ENCODE results near the gene KAT14.
"Not testable (repeated sequence)": the region's sequence is repeated elsewhere in the genome, so short reads cannot be mapped to it uniquely, and the experiment has no call there.

KAT14 gene

DNA sequence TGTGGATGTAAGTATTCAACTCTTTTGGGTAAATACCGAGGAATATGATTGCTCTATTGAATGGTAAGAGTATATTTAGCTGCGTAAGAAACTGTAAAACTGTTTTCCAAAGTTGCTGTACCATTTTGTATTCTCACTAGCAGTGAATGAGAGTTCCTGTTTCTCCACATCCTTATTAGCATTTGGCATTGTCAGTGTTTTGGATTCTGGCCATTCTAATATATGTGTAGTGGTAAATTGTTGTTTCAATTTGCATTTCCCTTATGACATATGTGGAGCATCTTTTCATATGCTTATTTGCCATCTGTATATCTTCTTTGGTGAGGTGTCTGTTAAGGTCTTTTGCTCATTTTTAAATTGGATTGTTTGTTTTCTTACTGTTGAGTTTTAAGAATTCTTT, 29.3 kb upstream of the KAT14 start:
- H3K4me2 ChIP-seq (ENCODE audit: low read length) = no peak overlapping the region
- H3K27ac ChIP-seq (ENCODE audit: low read depth, low read length) = no peak overlapping the region
- TF ChIP-seq, protein P1, sequence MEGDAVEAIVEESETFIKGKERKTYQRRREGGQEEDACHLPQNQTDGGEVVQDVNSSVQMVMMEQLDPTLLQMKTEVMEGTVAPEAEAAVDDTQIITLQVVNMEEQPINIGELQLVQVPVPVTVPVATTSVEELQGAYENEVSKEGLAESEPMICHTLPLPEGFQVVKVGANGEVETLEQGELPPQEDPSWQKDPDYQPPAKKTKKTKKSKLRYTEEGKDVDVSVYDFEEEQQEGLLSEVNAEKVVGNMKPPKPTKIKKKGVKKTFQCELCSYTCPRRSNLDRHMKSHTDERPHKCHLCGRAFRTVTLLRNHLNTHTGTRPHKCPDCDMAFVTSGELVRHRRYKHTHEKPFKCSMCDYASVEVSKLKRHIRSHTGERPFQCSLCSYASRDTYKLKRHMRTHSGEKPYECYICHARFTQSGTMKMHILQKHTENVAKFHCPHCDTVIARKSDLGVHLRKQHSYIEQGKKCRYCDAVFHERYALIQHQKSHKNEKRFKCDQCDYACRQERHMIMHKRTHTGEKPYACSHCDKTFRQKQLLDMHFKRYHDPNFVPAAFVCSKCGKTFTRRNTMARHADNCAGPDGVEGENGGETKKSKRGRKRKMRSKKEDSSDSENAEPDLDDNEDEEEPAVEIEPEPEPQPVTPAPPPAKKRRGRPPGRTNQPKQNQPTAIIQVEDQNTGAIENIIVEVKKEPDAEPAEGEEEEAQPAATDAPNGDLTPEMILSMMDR (IDR thresholded peaks at IDR 0.05; ENCODE audit: low read depth, low read length, poor library complexity, severe bottlenecking) = no peak
- no peak for TF ChIP-seq EZH2phosphoT487 (IDR thresholded peaks at IDR 0.05; ENCODE audit: borderline replicate concordance, low read length)
- H3K4me1 ChIP-seq (ENCODE audit: control insufficient read depth, low read length) = no peaks in the 10 kb centered on the region
- H3F3A ChIP-seq (ENCODE audit: control insufficient read depth, insufficient read depth) = no peaks in the 10 kb centered on the region
- H3K27me3 ChIP-seq (ENCODE audit: control insufficient read depth, low read length) = peaks cover 4% of the 10 kb centered on the region
- no peaks in the 10 kb centered on the region for H3K9me2 ChIP-seq (replicated peaks; ENCODE audit: control insufficient read depth, low read length)
- no peaks in the 10 kb centered on the region for H3K79me2 ChIP-seq (ENCODE audit: control insufficient read depth, low read length)
- no peaks in the 10 kb centered on the region for H3K36me3 ChIP-seq (ENCODE audit: control insufficient read depth, low read length)
- H3K4me3 ChIP-seq (ENCODE audit: low read length) = no peak overlapping the region
- no peaks in the 10 kb centered on the region for H3K9me3 ChIP-seq (ENCODE audit: control insufficient read depth, insufficient read depth, low read length)
- no peaks in the 10 kb centered on the region for H4K20me1 ChIP-seq (ENCODE audit: control insufficient read depth, insufficient read depth, low read depth, low read length)

DNA sequence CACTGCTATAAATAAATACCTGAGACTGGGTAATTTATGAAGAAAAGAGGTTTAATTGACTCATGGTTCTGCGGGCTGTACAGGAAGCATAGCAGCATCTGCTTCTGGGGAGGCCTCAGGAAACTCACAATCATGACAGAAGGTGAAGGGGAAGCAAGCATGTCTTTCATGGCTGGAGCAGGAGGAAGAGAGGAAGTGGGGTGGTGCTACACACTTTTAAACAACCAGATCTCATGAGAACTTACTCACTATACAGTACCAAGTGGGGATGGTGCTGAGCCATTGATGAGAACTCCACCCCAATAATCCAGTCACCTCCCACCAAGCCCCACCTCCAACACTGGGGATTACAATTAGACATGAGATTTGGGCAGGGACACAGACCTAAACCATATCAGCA, 9.1 kb upstream of the KAT14 start:
- Histone ChIP-seq H3K4me2 (ENCODE audit: low read length) (peak overlapping the region; percentile 39), H3K4me1 (ENCODE audit: control insufficient read depth, low read length) (peaks cover 12% of the 10 kb centered on the region)
- H3K79me2 ChIP-seq (ENCODE audit: control insufficient read depth, low read length); H3K27me3 ChIP-seq (ENCODE audit: control insufficient read depth, low read length); H3K36me3 ChIP-seq (ENCODE audit: control insufficient read depth, low read length); H3K9me2 ChIP-seq (replicated peaks; ENCODE audit: control insufficient read depth, low read length); H4K20me1 ChIP-seq (ENCODE audit: control insufficient read depth, insufficient read depth, low read depth, low read length); H3K9me3 ChIP-seq (ENCODE audit: control insufficient read depth, insufficient read depth, low read length); H3F3A ChIP-seq (ENCODE audit: control insufficient read depth, insufficient read depth); H3K4me3 ChIP-seq (ENCODE audit: low read length); H3K27ac ChIP-seq (ENCODE audit: low read depth, low read length): not testable (repeated sequence)

DNA sequence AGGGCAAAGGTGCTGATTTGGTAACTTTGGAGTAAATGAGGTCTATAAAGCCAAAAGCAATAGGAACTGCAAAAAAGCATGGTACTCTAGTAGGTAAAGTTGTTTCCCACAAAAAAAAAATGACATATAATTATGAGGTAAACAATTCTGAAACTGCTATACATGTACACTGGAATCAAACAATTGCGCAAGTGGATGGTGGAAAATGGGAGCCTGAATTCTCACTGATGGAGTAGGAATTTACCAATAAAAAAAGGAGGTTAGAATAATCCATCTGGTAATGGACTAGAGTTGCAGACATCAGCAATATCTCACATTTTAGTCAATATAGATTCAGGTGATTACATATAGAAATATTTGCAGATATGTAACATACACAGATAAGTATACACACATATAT, 5.0 kb upstream of the KAT14 start:
- Histone ChIP-seq H3K9me2 (replicated peaks; ENCODE audit: control insufficient read depth, low read length) (no peaks in the 10 kb centered on the region), H4K20me1 (ENCODE audit: control insufficient read depth, insufficient read depth, low read depth, low read length) (no peaks in the 10 kb centered on the region), H3F3A (ENCODE audit: control insufficient read depth, insufficient read depth) (no peaks in the 10 kb centered on the region), H3K27ac (ENCODE audit: low read depth, low read length) (no peak overlapping the region), H3K9me3 (ENCODE audit: control insufficient read depth, insufficient read depth, low read length) (no peaks in the 10 kb centered on the region), H3K4me2 (ENCODE audit: low read length) (no peak overlapping the region), H3K79me2 (ENCODE audit: control insufficient read depth, low read length) (no peaks in the 10 kb centered on the region), H3K4me3 (ENCODE audit: low read length) (no peak overlapping the region), H3K4me1 (ENCODE audit: control insufficient read depth, low read length) (peaks cover 21% of the 10 kb centered on the region), H3K27me3 (ENCODE audit: control insufficient read depth, low read length) (no peaks in the 10 kb centered on the region), H3K36me3 (ENCODE audit: control insufficient read depth, low read length) (no peaks in the 10 kb centered on the region)
- no peak for TF ChIP-seq EZH2phosphoT487 (IDR thresholded peaks at IDR 0.05; ENCODE audit: borderline replicate concordance, low read length)

DNA sequence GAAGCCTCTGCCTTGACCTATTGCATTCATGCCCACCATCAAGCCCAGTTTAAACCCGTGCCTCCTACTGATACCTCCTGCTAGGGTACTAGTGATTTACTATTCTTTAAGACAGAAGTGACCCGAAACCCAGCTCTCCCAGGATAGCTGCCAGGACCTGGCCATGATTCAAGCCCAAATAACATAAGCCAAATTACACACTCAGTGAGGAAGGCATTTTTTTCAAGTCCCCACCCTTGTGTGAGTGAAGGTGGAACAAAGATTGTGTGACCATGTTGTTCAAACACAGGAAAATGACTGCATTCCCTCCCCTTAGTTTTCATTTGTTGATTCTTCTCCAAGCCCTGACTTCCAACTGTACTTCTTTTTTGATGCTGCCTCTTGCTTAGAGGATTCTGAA, 3.7 kb upstream of the KAT14 start:
- no peaks in the 10 kb centered on the region for H3K9me3 ChIP-seq (ENCODE audit: control insufficient read depth, insufficient read depth, low read length)
- H3K4me3 ChIP-seq (ENCODE audit: low read length) = no peak overlapping the region
- H3K4me1 ChIP-seq (ENCODE audit: control insufficient read depth, low read length) = peaks cover 12% of the 10 kb centered on the region
- H4K20me1 ChIP-seq (ENCODE audit: control insufficient read depth, insufficient read depth, low read depth, low read length) = no peaks in the 10 kb centered on the region
- no peaks in the 10 kb centered on the region for H3K27me3 ChIP-seq (ENCODE audit: control insufficient read depth, low read length)
- H3K27ac ChIP-seq (ENCODE audit: low read depth, low read length) = no peak overlapping the region
- peaks cover 12% of the 10 kb centered on the region for H3K79me2 ChIP-seq (ENCODE audit: control insufficient read depth, low read length)
- no peaks in the 10 kb centered on the region for H3F3A ChIP-seq (ENCODE audit: control insufficient read depth, insufficient read depth)
- no peak overlapping the region for H3K4me2 ChIP-seq (ENCODE audit: low read length)
- no peaks in the 10 kb centered on the region for H3K9me2 ChIP-seq (replicated peaks; ENCODE audit: control insufficient read depth, low read length)
- peaks cover 5% of the 10 kb centered on the region; the same call in 1 of the 2 replicates for H3K36me3 ChIP-seq (ENCODE audit: control insufficient read depth, low read length)
- TF ChIP-seq, protein P1 (IDR thresholded peaks at IDR 0.05; ENCODE audit: low read depth, low read length, poor library complexity, severe bottlenecking) = no peak
- no peak for TF ChIP-seq EZH2phosphoT487 (IDR thresholded peaks at IDR 0.05; ENCODE audit: borderline replicate concordance, low read length)
